ENCODE measurements around the gene SPESP1. TPM values are rescaled to one million over a fixed set of nuclear protein-coding genes. Genes with fewer than 3 reads are reported as not detected.

The SPESP1 gene
- total and polyA plus RNA-seq, 9 of the 15 experiments (the other 6 are each of a cell fraction or from before 2014, with no cell fraction given), result not detected

GRCh38 chr15:68888419-68888818 lies 41.9 kb upstream of the SPESP1 start:
- no TSS peak for BruUV-seq (replicated peaks)
- CTCF ChIA-PET (ENCODE audit: low intra/inter-chr PET ratio), result no interaction called here
- TF ChIP-seq, protein P1, sequence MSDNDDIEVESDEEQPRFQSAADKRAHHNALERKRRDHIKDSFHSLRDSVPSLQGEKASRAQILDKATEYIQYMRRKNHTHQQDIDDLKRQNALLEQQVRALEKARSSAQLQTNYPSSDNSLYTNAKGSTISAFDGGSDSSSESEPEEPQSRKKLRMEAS (CRISPR knock-in tag; IDR thresholded peaks at IDR 0.05), result no peak
- TF ChIP-seq DDX20 (tag; IDR thresholded peaks at IDR 0.05; ENCODE audit: low read depth) (no peak), SMAD3 (CRISPR knock-in tag; conservative IDR thresholded peaks at IDR 0.05) (no peak), STAG1 (CRISPR knock-in tag; IDR thresholded peaks at IDR 0.05; ENCODE audit: borderline replicate concordance) (no peak), SLC30A9 (CRISPR knock-in tag; IDR thresholded peaks at IDR 0.05) (no peak), BDP1 (IDR thresholded peaks at IDR 0.05; ENCODE audit: insufficient read depth, insufficient read length) (no peak), E4F1 (CRISPR knock-in tag; IDR thresholded peaks at IDR 0.05; ENCODE audit: borderline replicate concordance) (no peak), ARID3A (IDR thresholded peaks at IDR 0.05; ENCODE audit: borderline replicate concordance, low read depth, low read length) (no peak), HMG20A (CRISPR knock-in tag; conservative IDR thresholded peaks at IDR 0.05) (no peak), MEF2A (IDR thresholded peaks at IDR 0.05; ENCODE audit: control insufficient read depth, low read depth, low read length) (no peak), HOXB6 (CRISPR knock-in tag; IDR thresholded peaks at IDR 0.05; ENCODE audit: borderline replicate concordance) (no peak), PBX2 (CRISPR knock-in tag; IDR thresholded peaks at IDR 0.05; ENCODE audit: low read depth) (no peak), PBX2 (tag; conservative IDR thresholded peaks at IDR 0.05; ENCODE audit: low read depth) (no peak), NEUROD1 (IDR thresholded peaks at IDR 0.05; ENCODE audit: borderline replicate concordance, low read depth, low read length, partially characterized antibody) (no peak), MTF1 (CRISPR knock-in tag; IDR thresholded peaks at IDR 0.05; ENCODE audit: borderline replicate concordance) (no peak), GABPA (tag; conservative IDR thresholded peaks at IDR 0.05; ENCODE audit: low read depth) (no peak), ZNF41 (CRISPR knock-in tag; conservative IDR thresholded peaks at IDR 0.05) (no peak)

More at GRCh38 chr15:68888419-68888818, 41.9 kb upstream of the SPESP1 start:
- FAIRE-seq, result no peak
- H3K9me3 ChIP-seq (replicated peaks; ENCODE audit: control insufficient read depth, insufficient read depth, low read depth, low read length), result no peaks in the 10 kb centered on the region
- no peaks in the 10 kb centered on the region for H3K79me2 ChIP-seq (ENCODE audit: control insufficient read depth, insufficient read depth, low read length)
- no peaks in the 10 kb centered on the region for H3K4me1 ChIP-seq (replicated peaks in 1 of 2; ENCODE audit: control insufficient read depth in 2 of 2, insufficient read depth in 2 of 2, low read length in 2 of 2)
- H3K4me3 ChIP-seq, result no peak overlapping the region
- H3K9ac ChIP-seq (ENCODE audit: insufficient read depth in 1 of 2, low read depth in 2 of 2, low read length in 2 of 2), result no peak overlapping the region
- peaks cover 9 to 13% of the 10 kb centered on the region in 2 experiments for H3K27me3 ChIP-seq (ENCODE audit: control insufficient read depth in 2 of 2, insufficient read depth in 2 of 2, low read length in 2 of 2)
- H3K9me1 ChIP-seq (ENCODE audit: control insufficient read depth, insufficient read depth, low read length), result no peaks in the 10 kb centered on the region
- H3K4me2 ChIP-seq (ENCODE audit: insufficient read depth, low read length), result no peak overlapping the region
- in situ Hi-C loops (cut with MboI) (no loop called here), intact Hi-C loops (cut with micrococcal nuclease) (no loop called here)
- POLR2A ChIA-PET, result no interaction called here
- no peak overlapping the region for H2AFZ ChIP-seq (ENCODE audit: low read depth, low read length)
- no peaks in the 10 kb centered on the region for H3K36me3 ChIP-seq (ENCODE audit: control insufficient read depth, insufficient read depth, low read length)
- H4K20me1 ChIP-seq (replicated peaks; ENCODE audit: control insufficient read depth, insufficient read depth, low read length), result no peaks in the 10 kb centered on the region; the same call in 1 of the 2 replicates
- 3% methylated on average over 8 of the region's 12 CpGs for WGBS (ENCODE audit: insufficient coverage, low coverage, missing lambda C conversion rate)
- no peak for DNase-seq (ENCODE audit: extremely low read depth in 1 of 4, low spot score in 3 of 4)
- peak; percentile 33; the same call in 2 of the 3 replicates for ATAC-seq
- H3K27ac ChIP-seq (ENCODE audit: extremely low read depth, low read depth, low read length), result no peak overlapping the region

Measured in K562 (cell line).